Measurements from ENCODE around the gene KRT3. TPM values are rescaled to one million over a fixed set of nuclear protein-coding genes. Genes with fewer than 3 reads are reported as not detected.
"Not testable (repeated sequence)": the region's sequence is repeated elsewhere in the genome, so short reads cannot be mapped to it uniquely, and the experiment has no call there.

The KRT3 gene
- polyA plus RNA-seq, 6 donors from 2014 or later: not detected

GRCh38 chr12:52795332-52795674 lies 614 bp downstream of the KRT3 start:
- ATAC-seq (ENCODE audit: low read depth in 2 of 2); H3K27ac Mint-ChIP-seq; DNase-seq; H3K36me3 Mint-ChIP-seq; H3K4me3 Mint-ChIP-seq; H3K9me3 Mint-ChIP-seq; H3K4me1 Mint-ChIP-seq: not testable (repeated sequence)
- H3K27me3 Mint-ChIP-seq: peaks cover 17 to 51% (median 25%) of the 10 kb centered on the region in 3 donors

- Mint-ChIP-seq H3K27me3 (peaks cover 21 to 57% (median 23%) of the 10 kb centered on the region in 3 donors), H3K4me1 (peaks cover 0 to under 1% (median 0%) of the 10 kb centered on the region in 3 donors), H3K4me3 (no peak overlapping the region), H3K36me3 (no peaks in the 10 kb centered on the region), H3K9me3 (no peaks in the 10 kb centered on the region), H3K27ac (no peak overlapping the region)
- DNase-seq (no peak), ATAC-seq (ENCODE audit: low read depth in 2 of 2) (no peak)
These were observed 1.2 kb downstream of the KRT3 start for GRCh38 chr12:52794479-52795331.

GRCh38 chr12:52792185-52793029 lies 3.5 kb downstream of the KRT3 start:
- Mint-ChIP-seq H3K9me3 (peaks cover 0 to 3% (median 0%) of the 10 kb centered on the region in 7 donors), H3K4me3 (no peak overlapping the region), H3K27me3 (peaks cover 16 to 59% (median 41%) of the 10 kb centered on the region in 3 donors), H3K36me3 (no peaks in the 10 kb centered on the region), H3K4me1 (peaks cover 0 to 6% (median 5%) of the 10 kb centered on the region in 3 donors), H3K27ac (no peak overlapping the region)
- ATAC-seq (ENCODE audit: low read depth in 2 of 2): no peak
- no peak for DNase-seq

GRCh38 chr12:52791271-52792184 lies 4.4 kb downstream of the KRT3 start:
- Mint-ChIP-seq H3K4me1 (peaks cover 0 to 6% (median 5%) of the 10 kb centered on the region in 3 donors), H3K36me3 (no peaks in the 10 kb centered on the region), H3K9me3 (peaks cover 0 to 3% (median 0%) of the 10 kb centered on the region in 7 donors), H3K27ac (no peak overlapping the region), H3K27me3 (peaks cover 19 to 59% (median 41%) of the 10 kb centered on the region in 3 donors), H3K4me3 (no peak overlapping the region)
- no peak for ATAC-seq (ENCODE audit: low read depth in 2 of 2)
- DNase-seq: no peak

- peak overlapping the region in 1 of 6 donors; percentile 43 for H3K27ac Mint-ChIP-seq
- peaks cover 0 to 4% (median 1%) of the 10 kb centered on the region in 7 donors for H3K9me3 Mint-ChIP-seq
- no peak overlapping the region for H3K4me3 Mint-ChIP-seq
- H3K27me3 Mint-ChIP-seq: peaks cover 28 to 58% (median 46%) of the 10 kb centered on the region in 3 donors
- ATAC-seq (ENCODE audit: low read depth in 2 of 2) (no peak), DNase-seq (no peak)
- H3K36me3 Mint-ChIP-seq: no peaks in the 10 kb centered on the region
- H3K4me1 Mint-ChIP-seq: peaks cover 0 to 6% (median 5%) of the 10 kb centered on the region in 3 donors
These were observed 5.3 kb downstream of the KRT3 start for GRCh38 chr12:52790427-52791270.

- ATAC-seq (ENCODE audit: low read depth in 2 of 2) (no peak), DNase-seq (no peak)
- H3K4me1 Mint-ChIP-seq: peaks cover 0 to 6% (median 5%) of the 10 kb centered on the region in 3 donors
- H3K27ac Mint-ChIP-seq: no peak overlapping the region
- H3K36me3 Mint-ChIP-seq: no peaks in the 10 kb centered on the region
- peaks cover 36 to 58% (median 54%) of the 10 kb centered on the region in 3 donors for H3K27me3 Mint-ChIP-seq
- H3K9me3 Mint-ChIP-seq: peaks cover 0 to 5% (median 3%) of the 10 kb centered on the region in 7 donors
- H3K4me3 Mint-ChIP-seq: peak overlapping the region in 1 of 8 donors; percentile 34
These were observed 6.1 kb downstream of the KRT3 start for GRCh38 chr12:52789637-52790426.

GRCh38 chr12:52788876-52789636 lies 6.9 kb downstream of the KRT3 start:
- peaks cover 39 to 57% (median 55%) of the 10 kb centered on the region in 3 donors for H3K27me3 Mint-ChIP-seq
- ATAC-seq (ENCODE audit: low read depth in 2 of 2): no peak
- no peak overlapping the region for H3K27ac Mint-ChIP-seq

GRCh38 chr12:52788192-52788875 lies 7.6 kb downstream of the KRT3 start:
- ATAC-seq (ENCODE audit: low read depth in 2 of 2) (no peak), DNase-seq (no peak)
- Mint-ChIP-seq H3K9me3 (peaks cover 0 to 6% (median 3%) of the 10 kb centered on the region in 7 donors), H3K36me3 (no peaks in the 10 kb centered on the region), H3K4me3 (no peak overlapping the region), H3K4me1 (peaks cover 0 to 6% (median 5%) of the 10 kb centered on the region in 3 donors), H3K27ac (no peak overlapping the region), H3K27me3 (peaks cover 46 to 64% (median 57%) of the 10 kb centered on the region in 3 donors)

More at GRCh38 chr12:52788876-52789636, 6.9 kb downstream of the KRT3 start:
- Mint-ChIP-seq H3K4me1 (peaks cover 0 to 6% (median 5%) of the 10 kb centered on the region in 3 donors), H3K36me3 (no peaks in the 10 kb centered on the region), H3K4me3 (no peak overlapping the region), H3K9me3 (peaks cover 0 to 5% (median 3%) of the 10 kb centered on the region in 7 donors)
- no peak for DNase-seq

- H3K27ac Mint-ChIP-seq: no peak overlapping the region
- peaks cover 0 to 6% (median 5%) of the 10 kb centered on the region in 3 donors for H3K4me1 Mint-ChIP-seq
- ATAC-seq (ENCODE audit: low read depth in 2 of 2): no peak
- peaks cover 45 to 70% (median 57%) of the 10 kb centered on the region in 3 donors for H3K27me3 Mint-ChIP-seq
- DNase-seq: no peak
- H3K4me3 Mint-ChIP-seq: no peak overlapping the region
- peaks cover 0 to 6% (median 3%) of the 10 kb centered on the region in 7 donors for H3K9me3 Mint-ChIP-seq
- H3K36me3 Mint-ChIP-seq: no peaks in the 10 kb centered on the region
These were observed 8.4 kb downstream of the KRT3 start for GRCh38 chr12:52787324-52788191.

- DNase-seq (no peak), ATAC-seq (ENCODE audit: low read depth in 2 of 2) (no peak)
- no peak overlapping the region for H3K4me3 Mint-ChIP-seq
- H3K27me3 Mint-ChIP-seq: peaks cover 46 to 49% (median 49%) of the 10 kb centered on the region in 3 donors
- no peaks in the 10 kb centered on the region for H3K36me3 Mint-ChIP-seq
- H3K9me3 Mint-ChIP-seq: peaks cover 0 to 6% (median 3%) of the 10 kb centered on the region in 7 donors
- H3K27ac Mint-ChIP-seq: no peak overlapping the region
- H3K4me1 Mint-ChIP-seq: peaks cover 0 to 6% (median 5%) of the 10 kb centered on the region in 3 donors
These were observed 11.0 kb downstream of the KRT3 start for GRCh38 chr12:52784909-52785308.

All from naive B cell (primary cell).